ENCODE results near the gene OLA1. TPM values are rescaled to one million over a fixed set of nuclear protein-coding genes. Genes with fewer than 3 reads are reported as not detected.

OLA1 gene
- total RNA-seq, 1 experiment from 2014 or later: 126 TPM

GRCh38 chr2:174259981-174260380 lies 11.6 kb upstream of the OLA1 start:
- ATAC-seq (no peak), DNase-seq (ENCODE audit: low read depth, low spot score) (no peak)
- in situ Hi-C loops (cut with HindIII; ENCODE audit: low pct_unique_long_range_greater_than_20kb, low sequenced_read_pairs) (no loop called here), intact Hi-C loops (cut with micrococcal nuclease; ENCODE audit: unreplicated experiment) (no loop called here)
- Histone ChIP-seq H3K4me1 (ENCODE audit: control insufficient read depth, insufficient read depth, low read length) (0 out of 2 replicates have a peak, but pooled peaks cover 3% of the 10 kb centered on the region), H3K27ac (ENCODE audit: low read length) (no peak overlapping the region), H3K27me3 (ENCODE audit: control insufficient read depth, insufficient read depth, low read length) (no peaks in the 10 kb centered on the region), H3K9me3 (ENCODE audit: control insufficient read depth, insufficient read depth, low read depth, low read length) (no peaks in the 10 kb centered on the region), H3K4me3 (ENCODE audit: low read depth in 2 of 2, low read length in 2 of 2) (no peak overlapping the region), H3K36me3 (ENCODE audit: control insufficient read depth, insufficient read depth, low read length) (no peaks in the 10 kb centered on the region)
- BruUV-seq (replicated peaks): no TSS peak
- POLR2A ChIA-PET: no interaction called here
- CTCF ChIA-PET: no interaction called here
- TF ChIP-seq TCF7L2 (IDR thresholded peaks at IDR 0.05; ENCODE audit: low read depth, low read length) (no peak), POLR2AphosphoS5 (IDR thresholded peaks at IDR 0.05; ENCODE audit: low read depth, low read length) (no peak), REST (IDR thresholded peaks at IDR 0.05; ENCODE audit: insufficient read depth in 1 of 2, low read depth in 2 of 2, low read length in 1 of 2) (no peak), SIN3A (IDR thresholded peaks at IDR 0.05; ENCODE audit: borderline replicate concordance, insufficient read depth, low read depth, low read length) (no peak), CTCF (IDR thresholded peaks at IDR 0.05) (no peak)

- no peak overlapping the region for H3K27ac ChIP-seq (ENCODE audit: low read length)
- ChIA-PET CTCF (interaction anchor here (0.5 kb wide), 1 partner anchor 28 kb away, joined by 3 read pairs; no protein-coding TSS in a partner anchor), POLR2A (no interaction called here)
- in situ Hi-C loops (cut with HindIII; ENCODE audit: low pct_unique_long_range_greater_than_20kb, low sequenced_read_pairs) (no loop called here), intact Hi-C loops (cut with micrococcal nuclease; ENCODE audit: unreplicated experiment) (no loop called here)
- H3K36me3 ChIP-seq (ENCODE audit: control insufficient read depth, insufficient read depth, low read length): no peaks in the 10 kb centered on the region
- peaks cover 1% of the 10 kb centered on the region for H3K4me1 ChIP-seq (ENCODE audit: control insufficient read depth, insufficient read depth, low read length)
- H3K9me3 ChIP-seq (ENCODE audit: control insufficient read depth, insufficient read depth, low read depth, low read length): no peaks in the 10 kb centered on the region
- DNase-seq (ENCODE audit: low read depth, low spot score): no peak
- H3K27me3 ChIP-seq (ENCODE audit: control insufficient read depth, insufficient read depth, low read length): no peaks in the 10 kb centered on the region
- no TSS peak for BruUV-seq (replicated peaks)
- TF ChIP-seq CTCF (IDR thresholded peaks at IDR 0.05) (no peak), REST (IDR thresholded peaks at IDR 0.05; ENCODE audit: insufficient read depth in 1 of 2, low read depth in 2 of 2, low read length in 1 of 2) (no peak), SIN3A (IDR thresholded peaks at IDR 0.05; ENCODE audit: borderline replicate concordance, insufficient read depth, low read depth, low read length) (no peak), POLR2AphosphoS5 (IDR thresholded peaks at IDR 0.05; ENCODE audit: low read depth, low read length) (no peak), TCF7L2 (IDR thresholded peaks at IDR 0.05; ENCODE audit: low read depth, low read length) (no peak)
- H3K4me3 ChIP-seq (ENCODE audit: low read depth in 2 of 2, low read length in 2 of 2): no peak overlapping the region
- ATAC-seq: no peak
These were observed 5.9 kb upstream of the OLA1 start for GRCh38 chr2:174254267-174254666.
